ENCODE data around the gene DHX35.

DNA sequence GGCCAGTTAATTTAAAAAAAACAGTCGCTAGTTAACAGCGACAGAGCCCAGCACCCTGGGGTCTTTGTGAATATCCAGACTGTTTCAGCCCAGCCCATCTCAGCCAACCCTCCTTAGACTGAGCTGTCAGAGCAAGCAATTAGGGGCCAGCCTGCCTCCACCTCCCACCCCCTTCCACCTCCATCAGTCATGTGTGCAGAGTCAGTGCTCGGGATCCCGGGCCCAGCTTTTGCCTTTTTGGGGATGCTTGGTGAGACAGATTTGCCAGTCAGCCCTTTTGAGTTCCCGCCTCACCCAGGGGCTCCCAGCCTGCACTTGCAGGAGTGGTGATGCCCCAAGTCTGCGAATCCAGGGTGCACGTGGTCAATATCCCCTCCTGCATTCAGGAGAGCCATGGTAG is 42.5 kb upstream of the DHX35 start:
- no peak for TF ChIP-seq ZNF610 (tag by site-specific recombination; IDR thresholded peaks at IDR 0.05; ENCODE audit: borderline replicate concordance)
- TF ChIP-seq ZNF10 (tag by site-specific recombination; IDR thresholded peaks at IDR 0.05): no peak
- no peak for TF ChIP-seq ZBTB1 (tag by site-specific recombination; IDR thresholded peaks at IDR 0.05)
- TF ChIP-seq ZNF785 (tag by site-specific recombination; IDR thresholded peaks at IDR 0.05): no peak
- TF ChIP-seq ZBTB7A (tag by site-specific recombination; IDR thresholded peaks at IDR 0.05; ENCODE audit: low read depth): no peak
- no peak for TF ChIP-seq ZNF530 (tag by site-specific recombination; IDR thresholded peaks at IDR 0.05; ENCODE audit: low read depth)
- TF ChIP-seq ZNF768 (tag by site-specific recombination; IDR thresholded peaks at IDR 0.05): no peak
- TF ChIP-seq ZNF19 (tag by site-specific recombination; IDR thresholded peaks at IDR 0.05; ENCODE audit: low read depth): no peak

All from HEK293 (cell line).